MM.1S (cell line): ENCODE measurements around the gene AK8.

ENCODE experiments used
- DNase-seq: peaks from one replicate; pipeline ENCODE4 v3.0.0-alpha.2; 2015
- H2AFZ ChIP-seq: fragments of 300-600 bp; sonication (generic); 2 replicates; pipeline ENCODE4 v1.6.0; 2016; ENCODE audit warnings: antibody characterized with exemption, low read length
- H3F3A ChIP-seq: fragments of 300-600 bp; sonication (generic); 2 replicates; pipeline ENCODE4 v1.6.1; 2016; ENCODE audit warnings: mild to moderate bottlenecking, antibody characterized with exemption, low read length, moderate library complexity, mixed read lengths; ENCODE audit not compliant: insufficient read depth
- H3K27ac ChIP-seq: fragments of 300-600 bp; sonication (generic); 2 replicates; pipeline ENCODE4 v1.5.1; 2016; ENCODE audit warnings: mild to moderate bottlenecking, low read length
- H3K27me3 ChIP-seq: fragments of 300-600 bp; sonication (generic); replicated peaks from 2 replicates; pipeline ENCODE4 v1.6.0; 2016; ENCODE audit warnings: low read length; ENCODE audit not compliant: insufficient read depth
- H3K36me3 ChIP-seq: fragments of 300-600 bp; sonication (generic); replicated peaks from 2 replicates; pipeline ENCODE4 v1.6.1; 2016; ENCODE audit warnings: mild to moderate bottlenecking, low read length, mixed read lengths; ENCODE audit not compliant: insufficient read depth
- H3K4me1 ChIP-seq: fragments of 300-600 bp; sonication (generic); 2 replicates; pipeline ENCODE4 v1.6.1; 2016; ENCODE audit warnings: low read length, mixed read lengths
- H3K4me2 ChIP-seq: fragments of 300-600 bp; sonication (generic); 2 replicates; pipeline ENCODE4 v1.6.0; 2016; ENCODE audit warnings: low read depth, low read length
- H3K4me3 ChIP-seq: fragments of 300-600 bp; sonication (generic); 2 replicates; pipeline ENCODE4 v1.5.1; 2016; ENCODE audit warnings: low read length, mixed read lengths
- H3K79me2 ChIP-seq: fragments of 300-600 bp; sonication (generic); 2 replicates; pipeline ENCODE4 v1.6.1; 2016; ENCODE audit warnings: mixed run types, low read length, mixed read lengths
- H3K9ac ChIP-seq: fragments of 300-600 bp; sonication (generic); 2 replicates; pipeline ENCODE4 v1.6.1; 2016; ENCODE audit warnings: low read length, mixed read lengths
- H3K9me2 ChIP-seq: fragments of 300-600 bp; sonication (generic); replicated peaks from 2 replicates; pipeline ENCODE4 v1.6.1; 2016; ENCODE audit warnings: mild to moderate bottlenecking, low read length, mixed read lengths; ENCODE audit not compliant: insufficient read depth
- H3K9me3 ChIP-seq: fragments of 300-600 bp; sonication (generic); replicated peaks from 2 replicates; pipeline ENCODE4 v1.6.1; 2016; ENCODE audit warnings: mild to moderate bottlenecking, low read length, mixed read lengths; ENCODE audit not compliant: insufficient read depth
- H4K20me1 ChIP-seq: fragments of 300-600 bp; sonication (generic); 2 replicates; pipeline ENCODE4 v1.6.1; 2016; ENCODE audit warnings: mild to moderate bottlenecking, low read length, moderate library complexity, mixed read lengths; ENCODE audit not compliant: insufficient read depth
- EZH2 ChIP-seq: fragments of 300-600 bp; sonication (generic); optimal IDR thresholded peaks from 2 replicates; pipeline ENCODE3; 2017; ENCODE audit warnings: low read depth, mild to moderate bottlenecking, antibody characterized with exemption, low read length, mixed read lengths
- EZH2phosphoT487 ChIP-seq: fragments of 300-600 bp; sonication (generic); IDR thresholded peaks from 2 replicates; pipeline ENCODE4 v1.6.1; 2018; ENCODE audit warnings: antibody characterized with exemption, low read length
- TF ChIP-seq, protein P1 (sequence below): fragments of 300-600 bp; sonication (generic); IDR thresholded peaks from 2 replicates; pipeline ENCODE4 v1.5.1; 2016; ENCODE audit warnings: antibody characterized with exemption, low read length, mixed read lengths

Gene AK8

DNA sequence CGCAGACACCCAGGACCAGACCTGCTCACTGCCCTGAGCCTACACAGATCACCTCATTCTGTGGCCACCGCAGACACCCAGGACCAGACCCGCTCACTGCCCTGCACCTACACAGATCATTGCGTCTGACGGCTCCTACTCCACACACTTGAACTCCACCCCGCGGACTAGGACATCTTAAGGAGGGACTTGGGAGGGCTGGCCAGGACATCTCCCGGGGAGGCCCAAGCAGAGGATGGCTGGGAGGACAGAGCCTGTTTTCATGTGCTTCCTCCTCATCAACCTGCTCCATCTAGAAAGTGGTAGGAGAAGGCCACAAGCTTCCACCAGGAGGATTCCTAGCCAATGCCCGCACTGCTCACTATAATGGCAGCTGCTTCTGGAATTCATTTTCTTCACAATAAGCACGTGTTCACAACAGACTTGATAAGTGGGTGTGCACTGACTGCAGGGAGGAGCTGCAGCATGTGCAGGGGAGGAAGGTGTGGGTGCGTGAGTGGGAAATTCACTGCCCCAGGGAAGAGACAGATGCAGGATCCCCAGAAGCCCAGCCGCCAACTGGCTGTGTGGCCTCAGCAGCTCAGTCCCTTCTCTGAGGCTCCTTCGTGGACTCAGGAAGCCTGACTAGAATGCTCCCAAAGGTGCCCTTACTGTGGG lies 64.8 kb downstream of the AK8 start:
- no peaks in the 10 kb centered on the region for H4K20me1 ChIP-seq
- TF ChIP-seq EZH2phosphoT487 = no peak
- TF ChIP-seq EZH2 = no peak
- TF ChIP-seq, protein P1, sequence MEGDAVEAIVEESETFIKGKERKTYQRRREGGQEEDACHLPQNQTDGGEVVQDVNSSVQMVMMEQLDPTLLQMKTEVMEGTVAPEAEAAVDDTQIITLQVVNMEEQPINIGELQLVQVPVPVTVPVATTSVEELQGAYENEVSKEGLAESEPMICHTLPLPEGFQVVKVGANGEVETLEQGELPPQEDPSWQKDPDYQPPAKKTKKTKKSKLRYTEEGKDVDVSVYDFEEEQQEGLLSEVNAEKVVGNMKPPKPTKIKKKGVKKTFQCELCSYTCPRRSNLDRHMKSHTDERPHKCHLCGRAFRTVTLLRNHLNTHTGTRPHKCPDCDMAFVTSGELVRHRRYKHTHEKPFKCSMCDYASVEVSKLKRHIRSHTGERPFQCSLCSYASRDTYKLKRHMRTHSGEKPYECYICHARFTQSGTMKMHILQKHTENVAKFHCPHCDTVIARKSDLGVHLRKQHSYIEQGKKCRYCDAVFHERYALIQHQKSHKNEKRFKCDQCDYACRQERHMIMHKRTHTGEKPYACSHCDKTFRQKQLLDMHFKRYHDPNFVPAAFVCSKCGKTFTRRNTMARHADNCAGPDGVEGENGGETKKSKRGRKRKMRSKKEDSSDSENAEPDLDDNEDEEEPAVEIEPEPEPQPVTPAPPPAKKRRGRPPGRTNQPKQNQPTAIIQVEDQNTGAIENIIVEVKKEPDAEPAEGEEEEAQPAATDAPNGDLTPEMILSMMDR = no peak
- no peaks in the 10 kb centered on the region for H3F3A ChIP-seq
- no peak overlapping the region for H3K27ac ChIP-seq
- H2AFZ ChIP-seq = no peak overlapping the region
- H3K9me3 ChIP-seq = no peaks in the 10 kb centered on the region
- H3K9me2 ChIP-seq = no peaks in the 10 kb centered on the region
- no peak overlapping the region for H3K4me3 ChIP-seq
- H3K27me3 ChIP-seq = peaks cover 37% of the 10 kb centered on the region
- no peak overlapping the region for H3K9ac ChIP-seq
- peaks cover 12% of the 10 kb centered on the region for H3K4me1 ChIP-seq
- H3K4me2 ChIP-seq = no peak overlapping the region
- H3K36me3 ChIP-seq = no peaks in the 10 kb centered on the region
- no peak for DNase-seq
- no peaks in the 10 kb centered on the region for H3K79me2 ChIP-seq

DNA sequence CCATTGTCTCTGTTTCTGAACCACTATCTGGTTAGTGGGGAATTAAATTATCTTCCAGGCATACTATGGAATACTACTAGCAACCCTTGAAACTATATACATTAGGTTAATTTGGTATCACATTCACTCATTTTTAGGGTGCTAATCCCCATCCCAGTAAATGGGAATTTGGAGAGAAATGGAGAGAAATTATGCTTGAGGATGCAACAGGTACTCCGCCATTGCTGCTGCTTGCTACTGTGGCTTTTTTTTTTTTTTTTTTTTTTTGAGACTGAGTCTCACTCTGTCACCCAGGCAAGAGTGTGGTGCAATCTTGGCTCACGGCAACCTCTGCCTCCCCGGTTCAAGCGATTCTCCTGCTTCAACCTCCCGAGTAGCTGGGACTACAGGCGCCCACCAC lies 66.1 kb downstream of the AK8 start:
- Histone ChIP-seq H4K20me1 (no peaks in the 10 kb centered on the region), H3K4me2 (peak overlapping the region; percentile 4; the same call in 1 of the 2 replicates), H3K9ac (no peak overlapping the region), H3K9me3 (no peaks in the 10 kb centered on the region), H3K36me3 (no peaks in the 10 kb centered on the region), H3K79me2 (no peaks in the 10 kb centered on the region), H3K4me3 (no peak overlapping the region), H3K9me2 (no peaks in the 10 kb centered on the region), H2AFZ (no peak overlapping the region), H3K27me3 (peaks cover 50% of the 10 kb centered on the region), H3F3A (no peaks in the 10 kb centered on the region), H3K27ac (no peak overlapping the region), H3K4me1 (0 out of 2 replicates have a peak, but pooled peaks cover under 1% of the 10 kb centered on the region)
- TF ChIP-seq, protein P1 = no peak
- TF ChIP-seq EZH2phosphoT487 (no peak), EZH2 (no peak)
- no peak for DNase-seq

DNA sequence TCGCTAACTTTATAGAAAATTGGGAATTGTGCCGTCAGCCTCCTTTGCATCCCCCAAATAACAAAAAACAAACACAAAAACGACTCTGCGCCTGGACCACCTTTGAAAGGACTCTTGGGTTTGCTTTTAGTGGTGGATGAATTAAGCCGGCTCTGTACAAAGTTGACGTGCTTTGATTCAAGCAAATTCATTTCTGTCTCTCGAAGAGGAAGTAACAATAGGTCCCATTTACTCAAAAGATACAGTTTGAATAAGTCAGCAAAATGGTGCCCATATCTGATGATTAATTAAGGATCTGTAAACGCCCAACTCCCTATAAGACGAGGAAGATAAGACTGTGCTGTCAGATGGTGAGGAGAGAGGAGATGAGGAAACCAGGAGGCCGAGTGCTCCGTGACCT lies 67.8 kb downstream of the AK8 start:
- Histone ChIP-seq H2AFZ (no peak overlapping the region), H3K9me3 (no peaks in the 10 kb centered on the region), H4K20me1 (no peaks in the 10 kb centered on the region), H3K9me2 (no peaks in the 10 kb centered on the region), H3K4me3 (no peak overlapping the region), H3K27ac (no peak overlapping the region), H3K4me1 (no peaks in the 10 kb centered on the region), H3F3A (no peaks in the 10 kb centered on the region), H3K9ac (no peak overlapping the region), H3K4me2 (no peak overlapping the region), H3K36me3 (no peaks in the 10 kb centered on the region), H3K79me2 (no peaks in the 10 kb centered on the region), H3K27me3 (peaks cover 67% of the 10 kb centered on the region)
- DNase-seq = no peak
- TF ChIP-seq EZH2phosphoT487 (no peak), EZH2 (no peak)
- TF ChIP-seq, protein P1 = no peak
